Smooth muscle cell of the coronary artery (primary cell): Measurements from ENCODE around the gene IDUA. TPM values are rescaled to one million over a fixed set of nuclear protein-coding genes. Genes with fewer than 3 reads are reported as not detected.

ENCODE experiments used
- total RNA-seq: library from RNA; depleted of rRNA; stranded (reverse); fragments of >200 nt; gene quantifications from 2 replicates; pipeline ENCODE4 v1.2.3, GENCODE V29; 2014; ENCODE audit warnings: low replicate concordance

The IDUA gene
- total RNA-seq: 7.0 and 12.9 TPM in 2 replicates

DNA sequence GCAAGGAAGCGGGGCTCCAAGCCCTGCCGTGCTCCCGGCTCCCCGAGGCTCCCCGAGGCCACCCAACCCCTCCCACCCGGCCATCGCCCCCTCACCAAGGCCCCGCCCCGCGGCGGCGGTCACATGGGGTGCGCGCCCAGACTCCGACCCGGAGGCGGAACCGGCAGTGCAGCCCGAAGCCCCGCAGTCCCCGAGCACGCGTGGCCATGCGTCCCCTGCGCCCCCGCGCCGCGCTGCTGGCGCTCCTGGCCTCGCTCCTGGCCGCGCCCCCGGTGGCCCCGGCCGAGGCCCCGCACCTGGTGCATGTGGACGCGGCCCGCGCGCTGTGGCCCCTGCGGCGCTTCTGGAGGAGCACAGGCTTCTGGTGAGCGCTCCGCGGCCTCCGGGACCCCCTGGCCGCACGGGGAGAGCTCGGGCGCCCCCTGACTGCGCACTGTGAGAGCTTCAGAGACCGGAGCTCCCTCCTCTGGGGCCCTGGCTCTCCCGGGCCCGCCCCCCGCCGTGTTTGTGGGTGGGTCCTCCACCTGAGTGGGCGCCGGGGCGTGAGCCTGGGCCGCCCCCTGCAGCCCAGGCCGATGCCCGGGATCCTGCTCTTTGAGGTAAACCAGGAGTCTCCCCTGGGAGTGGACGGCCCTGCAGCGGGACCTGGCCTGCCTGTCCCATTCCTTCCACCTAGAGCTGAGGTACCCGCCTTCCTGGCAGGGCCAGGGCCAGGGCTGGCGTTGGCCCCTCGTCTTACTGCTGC lies at the start of gene IDUA:
IDUA (plus strand) TSS at position 166 of the 745 bp plus-strand sequence; CDS start at position 207, 41 bp downstream.

DNA sequence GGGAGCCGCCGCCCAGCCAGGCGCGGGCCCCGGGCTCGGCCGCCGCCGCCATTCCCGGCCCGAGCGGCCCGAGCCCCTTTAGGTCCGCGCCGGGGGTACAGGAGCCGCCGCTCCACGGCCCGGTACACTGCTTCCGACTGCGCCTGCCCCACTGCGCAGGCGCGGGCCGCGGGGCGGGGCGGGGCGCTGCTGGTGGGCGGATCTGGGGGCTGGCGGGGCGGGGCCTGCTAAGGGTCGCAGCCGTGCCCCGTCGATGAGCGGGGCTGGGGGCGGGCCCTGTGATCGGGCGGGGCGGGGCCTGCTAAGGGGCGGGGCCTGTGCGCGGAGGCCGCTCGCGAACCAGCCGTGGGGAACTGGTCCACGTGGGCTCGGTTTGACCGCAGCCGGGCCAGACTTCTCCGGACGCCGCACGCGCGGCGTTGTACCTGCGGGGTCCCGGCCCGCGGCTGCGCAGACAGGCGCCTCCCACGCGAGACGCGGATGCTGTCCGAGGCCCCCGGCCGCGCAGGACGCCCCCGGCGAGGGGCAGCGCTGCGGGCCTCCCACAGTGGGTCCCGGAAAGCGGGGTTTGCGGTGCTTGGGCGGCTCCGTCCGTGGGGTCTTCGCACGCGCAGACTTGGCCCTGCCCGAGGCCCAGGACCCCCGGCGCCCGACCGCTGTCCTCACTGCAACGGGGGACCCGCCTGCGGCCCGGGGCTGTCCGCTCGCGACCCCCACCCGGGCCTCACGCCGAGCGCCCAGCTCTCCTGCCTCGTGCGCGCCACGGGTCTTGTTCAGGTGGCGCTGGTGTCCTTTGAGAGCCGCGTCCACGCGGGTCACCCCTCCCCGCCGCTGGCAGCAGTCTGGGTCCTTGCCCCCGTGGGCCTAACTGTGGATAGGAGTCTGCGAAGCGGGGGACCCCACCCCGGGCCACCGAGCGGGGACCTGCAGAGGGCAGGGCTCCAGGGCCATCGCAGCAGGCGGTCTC lies 13.1 kb upstream of the IDUA start, which contains the start of gene DGKQ:
DGKQ (minus strand) TSS at position 139 of the 967 bp plus-strand sequence; CDS start at position 52, 87 bp downstream.

DNA sequence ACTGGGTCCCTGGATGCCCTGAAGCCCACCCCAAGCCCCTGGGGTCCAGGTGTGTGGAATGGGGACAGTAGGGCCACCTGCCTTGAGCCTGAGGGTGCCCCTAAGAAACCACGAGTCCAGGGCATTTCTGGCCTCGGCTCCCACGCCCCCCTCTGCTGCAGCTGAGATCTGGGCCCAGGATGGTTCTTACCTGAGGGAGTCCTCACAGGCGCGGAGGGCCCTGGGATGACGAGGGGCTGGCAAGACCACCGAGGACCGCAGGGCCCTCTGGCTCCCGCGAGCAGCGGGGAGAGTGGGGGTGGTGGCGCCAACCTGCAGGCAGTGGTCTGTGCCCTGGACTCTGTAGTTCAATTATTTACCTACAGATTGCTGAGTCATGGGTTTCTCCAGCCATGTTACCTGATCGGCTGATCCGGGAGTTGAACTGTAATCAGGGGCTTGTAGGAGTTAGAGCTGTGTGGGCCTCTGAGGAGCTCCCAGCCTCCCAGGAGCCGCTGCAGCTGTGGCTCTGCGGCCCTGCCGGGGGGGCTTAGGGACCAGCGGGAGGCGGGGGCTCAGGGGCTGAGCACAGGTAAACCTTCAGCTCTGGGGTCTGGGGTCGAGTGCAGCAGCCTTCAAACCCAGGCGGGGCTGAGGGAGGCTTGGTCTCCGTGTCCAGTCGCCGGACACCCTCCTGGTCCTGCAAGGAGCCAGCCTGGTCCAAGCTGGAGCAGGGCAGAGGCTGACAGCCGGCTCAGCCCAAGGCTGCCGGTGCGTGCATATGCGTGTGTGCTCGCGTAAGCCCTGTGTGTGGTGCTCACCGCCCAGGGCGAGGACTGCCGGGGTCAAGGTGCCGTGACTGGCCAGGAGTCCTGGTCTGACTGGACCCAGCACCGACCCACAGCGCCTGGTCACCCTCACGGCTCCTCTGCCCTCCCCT lies 6.5 kb downstream of the IDUA start, which contains the start of gene SLC26A1:
SLC26A1 (minus strand) TSS at position 294 of the 919 bp plus-strand sequence. CDS start 1,701 bp downstream, outside the sequence.

DNA sequence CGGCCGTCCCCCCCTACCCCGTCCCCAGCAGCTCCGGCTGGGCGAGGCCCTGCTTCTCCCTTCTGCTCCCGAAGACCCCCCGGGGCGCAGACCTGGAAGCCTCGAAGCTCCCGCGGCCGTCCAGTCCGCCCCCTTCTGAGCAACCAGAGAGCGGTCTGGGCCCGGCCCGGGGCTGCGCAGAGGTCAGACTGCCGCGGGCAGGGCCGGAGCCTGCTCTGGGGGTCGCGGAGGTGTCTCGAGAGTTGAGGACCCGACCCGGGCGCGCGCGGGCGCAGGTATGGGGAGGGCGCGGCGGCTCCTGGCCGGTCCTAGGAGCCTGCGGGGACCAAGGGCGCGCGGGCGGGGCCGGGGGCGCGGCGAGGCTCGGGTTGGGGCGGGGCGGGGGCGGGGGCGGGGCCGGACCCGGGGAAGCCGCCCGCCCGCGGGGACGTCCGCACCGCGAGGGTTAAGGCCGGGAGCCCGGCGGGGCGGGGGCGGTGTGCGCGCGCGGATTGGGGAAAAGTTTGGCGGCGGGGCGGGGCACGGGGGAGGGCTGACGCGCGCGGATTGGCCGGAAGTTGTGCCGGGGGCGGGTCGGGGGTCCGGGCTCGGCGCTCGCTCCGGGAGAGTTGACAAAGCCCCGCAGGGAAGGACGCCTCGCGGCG lies 24.3 kb downstream of the IDUA start, which contains the start of gene FGFRL1:
FGFRL1 (plus strand) TSS at position 605 of the 644 bp plus-strand sequence. CDS start 860 bp downstream, outside the sequence.

Other genes with a start within 250 kb of the IDUA start
- gene CPLX1, start 160.9 kb upstream of the IDUA start, total RNA-seq: not detected in 2 replicates
- 36.7 and 48.7 TPM in 2 replicates for gene GAK, start 54.7 kb upstream of the IDUA start, total RNA-seq
- gene TMEM175, start 54.6 kb upstream of the IDUA start, total RNA-seq: 16.2 and 22.1 TPM in 2 replicates
- 14.3 TPM in 2 replicates for gene DGKQ, start 13.5 kb upstream of the IDUA start, total RNA-seq
- 0.08 and 0.35 TPM in 2 replicates for gene SLC26A1, start 6.4 kb downstream of the IDUA start, total RNA-seq
- gene FGFRL1, start 24.6 kb downstream of the IDUA start, total RNA-seq: 20.1 and 25.5 TPM in 2 replicates
- gene RNF212, start 126.5 kb downstream of the IDUA start, total RNA-seq: 0.60 and 0.82 TPM in 2 replicates
- gene SPON2, start 185.5 kb downstream of the IDUA start, total RNA-seq: 3.5 and 79.9 TPM in 2 replicates